ENCODE measurements around the gene GRM1.

GRCh38 chr6:146135167-146135566 is 106.3 kb downstream of the GRM1 start:
- TF ChIP-seq POLR2AphosphoS5 (IDR thresholded peaks at IDR 0.05; ENCODE audit: low read depth) (no peak), CTCF (conservative IDR thresholded peaks at IDR 0.05; ENCODE audit: low read depth in 2 of 2) (no peak), CREB1 (CRISPR knock-in tag; IDR thresholded peaks at IDR 0.05; ENCODE audit: low read depth) (no peak), EZH2 (IDR thresholded peaks at IDR 0.05; ENCODE audit: low read depth, unreplicated experiment) (no peak), EZH2phosphoT487 (IDR thresholded peaks at IDR 0.05; ENCODE audit: unreplicated experiment) (no peak), JUNB (IDR thresholded peaks at IDR 0.05; ENCODE audit: unreplicated experiment) (no peak)
